Suprapubic skin (tissue), 4 donors: Measurements from ENCODE around the gene SLC44A4.
"Not testable (repeated sequence)": the region's sequence is repeated elsewhere in the genome, so short reads cannot be mapped to it uniquely, and the experiment has no call there.

ENCODE experiments used
- EP300 ChIP-seq: sonication (generic); formaldehyde crosslinking; IDR thresholded peaks from one replicate; pipeline ENCODE4 v1.6.1; 2017; ENCODE audit warnings: antibody characterized with exemption
- POLR2A ChIP-seq, 2 donors: fragments of 450-650 bp; IDR thresholded peaks; one replicate each; pipeline ENCODE4 v1.6.1; 2017; ENCODE audit warnings: antibody characterized with exemption in 2 of 2, mild to moderate bottlenecking in 2 of 2, moderate library complexity in 2 of 2
- POLR2AphosphoS5 ChIP-seq, 3 donors: sonication (generic); formaldehyde crosslinking; IDR thresholded peaks; one replicate each; pipeline ENCODE4 v1.6.1; 2017; ENCODE audit warnings: antibody characterized with exemption in 3 of 3
- TF ChIP-seq, protein P1 (sequence below), 2 donors: fragments of 200-600 bp in 1 of 2; fragments of 450-650 bp in 1 of 2; sonication (generic) in 1 of 2; IDR thresholded peaks; one replicate each; pipeline ENCODE4 v1.5.1; 2016 to 2019; ENCODE audit warnings: antibody characterized with exemption in 2 of 2, mild to moderate bottlenecking in 1 of 2, moderate library complexity in 1 of 2

DNA sequence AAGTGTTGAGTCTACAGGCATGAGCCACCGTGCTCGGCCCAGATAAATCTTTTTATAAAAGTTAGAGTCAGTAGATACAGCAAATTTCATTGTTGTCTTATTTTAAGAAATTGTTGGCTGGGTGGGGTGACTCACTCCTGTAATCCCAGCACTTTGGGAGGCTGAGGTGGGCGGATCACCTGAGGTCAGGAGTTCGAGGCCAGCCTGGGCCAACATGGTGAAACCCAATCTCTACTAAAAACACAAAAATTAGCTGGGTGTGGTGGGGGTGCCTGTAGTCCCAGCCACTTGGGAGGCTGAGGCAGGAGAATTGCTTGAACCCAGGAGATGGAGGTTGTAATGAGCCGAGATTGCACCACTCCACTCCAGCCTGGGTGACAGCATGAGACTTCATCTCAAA is 29.5 kb upstream of the SLC44A4 start:
- TF ChIP-seq POLR2A (IDR thresholded peaks at IDR 0.05); POLR2AphosphoS5 (IDR thresholded peaks at IDR 0.05); EP300: not testable (repeated sequence)
- TF ChIP-seq, protein P1, sequence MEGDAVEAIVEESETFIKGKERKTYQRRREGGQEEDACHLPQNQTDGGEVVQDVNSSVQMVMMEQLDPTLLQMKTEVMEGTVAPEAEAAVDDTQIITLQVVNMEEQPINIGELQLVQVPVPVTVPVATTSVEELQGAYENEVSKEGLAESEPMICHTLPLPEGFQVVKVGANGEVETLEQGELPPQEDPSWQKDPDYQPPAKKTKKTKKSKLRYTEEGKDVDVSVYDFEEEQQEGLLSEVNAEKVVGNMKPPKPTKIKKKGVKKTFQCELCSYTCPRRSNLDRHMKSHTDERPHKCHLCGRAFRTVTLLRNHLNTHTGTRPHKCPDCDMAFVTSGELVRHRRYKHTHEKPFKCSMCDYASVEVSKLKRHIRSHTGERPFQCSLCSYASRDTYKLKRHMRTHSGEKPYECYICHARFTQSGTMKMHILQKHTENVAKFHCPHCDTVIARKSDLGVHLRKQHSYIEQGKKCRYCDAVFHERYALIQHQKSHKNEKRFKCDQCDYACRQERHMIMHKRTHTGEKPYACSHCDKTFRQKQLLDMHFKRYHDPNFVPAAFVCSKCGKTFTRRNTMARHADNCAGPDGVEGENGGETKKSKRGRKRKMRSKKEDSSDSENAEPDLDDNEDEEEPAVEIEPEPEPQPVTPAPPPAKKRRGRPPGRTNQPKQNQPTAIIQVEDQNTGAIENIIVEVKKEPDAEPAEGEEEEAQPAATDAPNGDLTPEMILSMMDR (IDR thresholded peaks at IDR 0.05): not testable (repeated sequence)
